HG03175 (cell line): Measurements from ENCODE around the gene HIP1.
"Not testable (repeated sequence)": the region's sequence is repeated elsewhere in the genome, so short reads cannot be mapped to it uniquely, and the experiment has no call there.

Source experiments
- ATAC-seq: cut with Tn5 transposase; IDR thresholded peaks from one replicate; pipeline ENCODE4 v1.9.1; 2021; ENCODE audit warnings: mild to moderate bottlenecking, moderate library complexity; ENCODE audit not compliant: unreplicated experiment

The HIP1 gene

DNA sequence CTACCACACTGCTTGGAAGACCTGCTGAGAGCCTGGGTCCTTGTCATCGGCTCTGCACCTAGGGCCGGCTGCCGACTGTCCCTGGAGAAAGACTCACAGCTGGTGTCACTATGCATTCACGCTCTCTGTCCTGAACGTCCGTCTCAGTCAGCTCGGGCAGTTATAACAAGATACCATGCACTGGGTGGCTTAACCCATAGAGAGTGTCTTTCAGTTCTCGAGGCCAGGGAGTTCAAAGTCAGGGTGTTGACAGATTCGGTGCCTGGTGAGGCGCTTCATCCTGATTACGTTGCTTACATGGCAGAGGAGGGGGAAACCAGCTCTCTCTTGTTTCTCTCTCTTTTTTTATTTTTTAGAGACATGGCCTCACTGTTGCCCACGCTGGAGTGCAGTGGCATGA, 155.5 kb downstream of the HIP1 start:
- no peak for ATAC-seq

DNA sequence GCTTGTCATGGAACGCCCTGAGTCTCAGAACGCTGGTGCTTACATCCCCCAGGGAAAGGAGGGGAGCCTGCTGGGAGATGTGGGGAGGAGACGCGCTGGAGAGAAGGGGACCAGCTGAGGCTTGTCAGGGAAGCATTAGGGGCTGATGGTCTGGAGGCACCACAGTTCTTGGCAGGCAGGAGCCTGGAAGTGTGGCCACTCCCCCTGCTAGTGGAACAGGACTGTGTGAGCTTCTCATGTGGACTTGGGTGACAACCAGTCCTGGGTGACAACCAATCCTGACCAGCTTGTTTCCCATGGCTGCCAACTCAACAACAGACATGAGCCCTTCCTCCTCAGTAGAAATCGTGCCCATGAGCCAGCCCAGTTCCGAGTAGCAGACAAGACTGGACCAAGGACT, 158.8 kb downstream of the HIP1 start:
- no peak for ATAC-seq

DNA sequence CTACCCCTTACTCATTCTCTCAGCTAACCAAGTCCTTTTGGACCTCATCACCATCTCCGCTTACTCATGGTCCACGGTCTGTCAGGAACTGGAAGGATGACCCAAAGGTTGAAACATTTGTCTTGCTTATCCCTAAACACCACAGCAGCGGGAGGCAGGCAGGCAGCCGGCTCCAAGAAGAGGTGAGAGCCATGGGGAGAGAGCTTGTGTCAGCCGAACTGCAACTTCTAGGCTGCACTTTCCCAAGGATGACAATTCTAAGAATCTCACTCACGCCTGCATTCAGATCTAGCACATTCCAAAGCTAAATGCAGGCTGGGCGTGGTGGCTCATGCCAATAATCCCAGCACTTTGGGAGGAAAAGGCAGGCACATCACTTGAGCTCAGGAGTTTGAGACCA, 160.7 kb downstream of the HIP1 start:
- ATAC-seq, result no peak

DNA sequence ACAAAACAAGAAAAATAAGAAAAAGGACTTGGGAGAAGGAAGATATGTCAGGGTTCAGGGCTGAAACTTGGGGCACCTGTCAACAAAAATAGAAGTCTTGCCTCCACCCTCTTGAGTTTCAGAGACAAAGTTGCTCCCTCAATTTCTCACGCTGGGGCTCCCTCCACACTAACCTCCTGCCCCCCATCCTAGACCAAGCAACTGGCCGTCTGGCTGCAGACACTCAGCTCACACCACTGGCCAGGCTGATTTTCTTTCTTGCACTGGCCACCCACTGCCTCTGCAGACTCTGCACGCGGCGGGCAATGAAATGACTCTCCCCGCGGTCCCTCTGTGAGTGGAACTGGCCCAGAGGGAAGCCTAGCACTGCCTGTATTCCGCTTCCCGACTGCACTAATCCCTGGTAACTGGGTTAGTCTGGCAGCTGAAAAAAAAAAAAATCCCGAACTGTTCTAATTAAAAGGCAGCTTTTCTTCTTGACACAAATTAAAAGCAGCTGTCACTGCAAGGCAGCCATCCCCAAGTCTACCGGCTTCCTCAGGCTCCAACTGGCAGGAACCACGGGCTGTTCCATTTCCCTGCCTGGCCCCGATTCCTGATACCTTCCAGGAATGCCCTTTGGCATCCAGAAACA, 163.1 kb downstream of the HIP1 start:
- ATAC-seq, result no peak

DNA sequence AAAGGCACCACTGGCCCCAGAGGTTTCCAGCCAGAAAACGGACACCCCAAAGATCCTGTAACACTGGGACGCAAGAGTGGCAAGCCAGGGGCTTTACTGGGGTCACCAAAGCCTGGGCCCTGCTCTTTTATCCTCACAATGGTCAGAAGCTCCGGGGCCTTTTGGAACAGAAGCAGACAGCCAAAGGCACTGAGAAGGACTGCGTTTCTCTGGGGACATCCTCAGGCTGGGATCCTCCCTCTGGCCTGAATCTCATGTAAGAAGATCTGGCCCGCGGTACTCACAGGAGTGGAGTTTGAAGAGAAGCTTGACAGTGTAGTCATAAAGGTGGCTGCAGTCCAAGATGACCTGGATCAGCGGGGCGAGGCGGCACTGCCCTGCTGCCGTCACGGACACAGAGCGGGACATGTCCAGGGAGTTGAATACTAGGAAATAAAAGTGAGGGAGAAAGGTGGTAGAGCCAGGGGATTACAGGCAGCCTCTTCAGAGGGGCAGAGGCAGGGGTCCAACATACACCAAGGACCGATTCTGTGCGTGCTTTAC, 165.2 kb downstream of the HIP1 start:
- ATAC-seq, result no peak

DNA sequence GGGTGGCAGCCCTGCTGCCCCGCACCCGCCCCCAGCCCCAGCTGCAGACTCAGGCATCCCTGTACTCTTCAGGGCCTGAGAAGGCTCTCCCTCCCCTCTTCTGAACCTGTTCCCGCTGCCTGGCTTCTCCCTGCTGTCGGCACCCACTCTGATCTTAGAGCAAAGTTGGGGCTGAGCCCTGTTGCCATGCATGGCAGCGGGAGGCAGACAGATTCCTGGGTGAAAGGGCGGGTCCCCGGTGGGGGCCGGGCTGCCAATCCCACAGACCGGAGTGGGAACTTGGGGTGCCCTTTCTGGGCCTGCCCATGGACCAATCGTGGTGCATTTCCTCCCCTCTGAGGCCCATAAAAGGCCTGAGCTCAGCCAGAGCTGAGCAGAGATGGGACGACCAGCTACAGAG, 165.9 kb downstream of the HIP1 start:
- ATAC-seq, result no peak

DNA sequence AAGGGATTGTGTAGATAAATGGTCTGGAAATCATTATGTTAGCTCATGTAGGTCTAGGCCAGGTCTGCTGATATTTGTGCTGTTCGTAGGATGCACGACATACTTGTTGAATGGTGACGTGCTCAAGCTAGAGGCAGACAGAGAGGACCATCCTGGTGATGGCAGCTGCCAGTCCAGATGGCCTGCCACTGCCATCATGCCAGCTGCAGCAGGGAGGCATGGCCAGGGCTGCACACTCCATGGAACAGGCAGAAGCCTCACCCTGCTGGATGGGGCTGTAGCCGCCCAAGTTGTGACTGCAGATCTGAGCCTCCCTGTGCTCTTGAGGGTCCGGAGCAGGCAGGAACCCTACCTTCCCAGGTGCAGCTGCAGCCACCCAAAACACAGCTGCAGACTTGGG, 166.3 kb downstream of the HIP1 start:
- ATAC-seq, result no peak

DNA sequence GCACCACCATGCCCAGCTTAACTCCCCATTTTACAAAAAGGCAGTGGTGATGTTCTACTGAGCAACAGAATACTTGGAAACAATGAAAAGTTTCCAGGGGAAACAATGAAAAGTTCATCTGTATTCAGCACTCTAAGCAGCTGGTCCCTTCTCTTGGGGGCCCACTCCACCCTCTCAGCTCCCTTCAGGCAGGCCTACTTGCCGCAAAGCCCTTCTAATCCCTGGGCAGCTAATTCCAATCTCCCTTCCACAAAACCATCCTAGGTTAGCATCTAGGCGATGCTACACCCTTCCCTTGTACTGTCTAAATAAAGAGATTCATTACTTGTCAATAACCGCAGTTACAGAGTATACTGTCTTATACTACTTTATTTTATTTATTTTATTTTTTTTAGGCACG, 167.5 kb downstream of the HIP1 start:
- no peak for ATAC-seq

DNA sequence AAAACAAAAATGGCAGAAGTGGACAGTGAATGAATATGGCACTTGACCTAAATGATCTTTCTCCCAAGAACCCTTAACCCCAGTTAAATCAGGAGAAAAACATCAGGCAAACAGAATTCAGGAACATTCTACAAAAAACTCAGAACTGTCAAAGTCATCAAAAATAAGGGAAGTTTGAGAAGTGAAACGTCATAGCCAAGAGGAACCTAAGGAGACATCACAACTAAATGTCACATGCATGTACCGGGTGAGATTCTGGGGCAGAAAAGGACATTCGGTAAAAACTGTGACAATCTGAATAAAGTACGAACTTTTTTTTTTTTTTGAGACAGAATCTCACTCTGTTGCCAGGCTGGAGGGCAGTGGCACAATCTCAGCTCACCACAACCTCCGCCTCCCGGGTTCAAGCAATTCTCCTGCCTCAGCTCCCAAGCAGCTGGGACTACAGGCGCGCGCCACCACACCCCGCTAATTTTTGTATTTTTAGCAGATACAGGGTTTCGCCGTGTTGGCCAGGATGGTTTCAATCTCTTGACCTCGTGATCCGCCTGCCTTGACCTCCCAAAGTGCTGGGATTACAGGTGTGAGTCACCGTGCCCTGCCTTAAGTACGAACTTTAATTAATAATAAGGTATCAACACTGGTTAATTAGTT, 169.0 kb downstream of the HIP1 start:
- not testable (repeated sequence) for ATAC-seq

DNA sequence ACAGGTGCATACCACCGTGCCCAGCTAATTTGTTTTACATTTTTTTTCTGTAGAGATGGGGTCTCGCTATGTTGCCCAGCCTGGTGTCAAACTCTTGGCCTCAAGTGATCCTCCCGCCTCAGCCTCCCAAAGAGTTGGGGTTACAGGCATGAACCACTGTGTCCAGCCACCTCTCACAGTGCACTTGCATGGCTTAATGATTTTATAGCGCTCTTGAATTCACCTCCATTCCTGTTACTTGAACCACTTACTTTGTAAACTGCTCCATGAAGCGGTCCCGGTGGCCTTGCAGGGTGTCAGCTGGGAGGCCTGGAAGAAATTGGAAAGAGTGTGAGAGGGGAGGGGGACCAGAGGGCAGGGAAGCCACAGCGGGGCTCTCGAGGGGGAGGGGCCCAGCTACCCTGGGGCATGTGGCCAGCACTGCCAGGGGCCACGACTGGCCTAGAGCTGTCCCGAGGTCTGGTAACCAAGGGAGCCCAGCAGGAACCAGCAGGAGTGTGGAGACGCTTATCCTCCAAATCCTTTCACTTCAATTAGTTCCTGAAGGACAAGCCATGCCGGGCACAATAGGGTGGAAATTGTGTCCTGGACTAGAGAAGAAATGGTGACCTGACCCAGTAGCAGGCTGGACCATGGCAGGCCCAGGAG, 170.7 kb downstream of the HIP1 start:
- no peak for ATAC-seq

DNA sequence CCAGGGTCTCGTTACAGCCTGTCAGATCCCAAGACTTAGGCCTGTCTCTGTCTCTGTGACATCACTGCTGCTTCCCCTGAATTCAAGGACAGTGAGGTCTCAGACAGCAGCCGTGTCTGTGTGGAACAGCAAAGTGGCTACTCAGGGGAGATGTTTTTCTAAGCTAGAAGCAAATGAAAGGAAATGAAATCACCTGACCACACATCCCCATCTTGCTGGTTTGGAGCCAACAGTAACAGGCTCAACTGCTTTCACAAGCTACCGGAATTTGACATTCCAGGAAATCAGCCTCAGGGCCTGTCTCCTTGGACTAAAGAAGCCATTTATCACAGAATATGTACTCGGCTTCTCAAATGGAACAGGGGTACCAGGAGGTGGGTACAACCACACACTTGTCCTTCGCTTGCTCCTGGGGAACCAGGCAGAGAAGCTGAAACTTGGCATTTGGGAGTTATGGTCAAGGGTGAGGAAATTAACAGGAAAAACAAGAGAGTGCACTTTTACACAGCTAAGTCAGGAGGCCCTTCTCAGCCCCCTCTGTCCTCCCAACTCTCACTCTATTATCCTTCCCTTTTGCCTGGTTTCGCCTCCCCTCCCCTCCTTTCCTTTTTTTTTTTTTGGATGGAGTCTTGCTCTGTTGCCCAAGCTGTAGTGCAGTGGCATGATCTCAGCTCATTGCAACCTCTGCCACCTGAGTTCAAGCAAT, 173.5 kb downstream of the HIP1 start:
- no peak for ATAC-seq

DNA sequence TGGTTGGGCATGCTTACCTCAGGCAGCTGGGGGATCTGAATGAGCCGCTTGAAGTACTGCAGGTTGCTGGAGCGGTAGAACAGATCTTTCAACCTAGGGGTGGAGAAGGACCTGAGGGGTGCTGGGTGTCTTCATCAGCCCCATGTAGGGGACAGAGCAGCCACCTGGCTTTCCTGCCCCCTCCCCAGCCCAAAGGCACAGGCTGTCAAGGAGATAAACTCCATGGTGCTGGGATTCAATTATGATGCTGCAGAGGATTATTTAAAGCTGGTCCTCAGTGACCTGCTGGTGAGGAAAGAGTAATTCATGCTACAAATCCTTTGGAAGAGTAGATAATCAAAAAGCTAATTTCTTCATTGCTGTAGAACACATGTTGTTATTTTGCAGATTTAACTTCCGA, 175.6 kb downstream of the HIP1 start:
- no peak for ATAC-seq

DNA sequence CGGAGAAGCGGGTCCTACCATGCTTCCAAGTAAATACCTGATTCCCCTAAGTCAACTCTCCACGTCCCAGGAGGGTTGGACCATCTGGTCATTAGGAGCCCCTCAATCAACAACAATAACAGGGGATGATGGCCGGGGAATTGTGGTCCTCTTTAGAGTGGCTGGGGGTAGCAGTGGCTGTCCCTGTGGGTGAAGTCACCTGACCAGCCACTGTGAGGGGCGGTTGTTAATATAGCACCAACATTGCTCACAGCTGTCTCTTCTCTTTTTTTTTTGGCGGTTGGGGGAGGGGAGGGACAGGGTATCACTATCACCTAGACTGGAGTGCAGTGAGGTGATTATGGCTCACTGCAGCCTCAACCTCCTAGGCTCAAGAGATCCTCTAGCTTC, 178.8 kb downstream of the HIP1 start:
- no peak for ATAC-seq

DNA sequence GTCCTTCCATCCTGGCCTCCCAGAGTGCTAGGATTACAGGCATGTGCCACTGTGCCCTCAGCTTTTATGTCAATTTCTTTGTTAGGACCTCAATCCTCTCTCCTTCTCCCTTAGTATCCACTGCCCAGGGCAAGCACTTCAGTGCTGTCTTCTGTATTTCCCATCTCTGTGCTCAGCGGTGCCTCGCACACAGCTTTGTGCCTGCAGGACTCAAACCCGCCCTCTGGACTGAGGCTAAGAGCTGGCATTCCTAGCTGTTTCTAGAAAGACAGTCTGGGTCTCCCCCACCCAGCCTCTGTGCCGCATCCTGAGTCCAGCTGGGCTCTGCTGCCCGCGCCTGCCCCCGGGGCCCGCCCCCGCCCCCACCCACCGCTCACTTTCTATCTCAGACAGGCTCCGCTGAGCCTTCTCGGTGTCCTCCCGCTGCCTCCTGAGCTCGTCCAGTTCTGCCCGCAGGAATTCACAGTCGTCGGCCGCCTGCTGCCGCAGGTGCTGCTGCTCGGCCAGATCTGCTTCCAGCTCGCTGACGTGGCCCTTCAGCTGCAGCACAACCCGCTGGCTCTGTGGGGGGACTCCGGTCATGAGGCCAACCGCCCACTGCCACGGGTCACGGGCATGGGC, 179.3 kb downstream of the HIP1 start:
- ATAC-seq, result no peak

DNA sequence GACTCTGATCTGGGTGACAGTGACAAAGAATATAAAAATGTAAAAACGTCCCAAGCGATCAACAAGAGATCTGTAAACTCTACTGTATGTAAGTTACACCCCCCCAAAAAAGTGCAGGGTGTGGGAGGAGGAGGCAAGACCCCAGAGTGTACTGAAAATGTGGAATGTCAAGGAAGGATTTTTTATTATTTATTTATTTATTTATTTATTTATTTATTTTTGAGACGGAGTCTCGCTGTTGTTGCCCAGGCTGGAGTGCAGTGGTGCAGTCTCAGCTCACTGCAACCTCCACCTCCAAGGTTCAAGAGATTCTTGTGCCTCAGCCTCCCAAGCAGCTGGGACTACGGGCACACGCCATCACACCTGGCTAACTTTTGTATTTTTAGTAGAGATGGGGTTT, 181.9 kb downstream of the HIP1 start:
- not testable (repeated sequence) for ATAC-seq

DNA sequence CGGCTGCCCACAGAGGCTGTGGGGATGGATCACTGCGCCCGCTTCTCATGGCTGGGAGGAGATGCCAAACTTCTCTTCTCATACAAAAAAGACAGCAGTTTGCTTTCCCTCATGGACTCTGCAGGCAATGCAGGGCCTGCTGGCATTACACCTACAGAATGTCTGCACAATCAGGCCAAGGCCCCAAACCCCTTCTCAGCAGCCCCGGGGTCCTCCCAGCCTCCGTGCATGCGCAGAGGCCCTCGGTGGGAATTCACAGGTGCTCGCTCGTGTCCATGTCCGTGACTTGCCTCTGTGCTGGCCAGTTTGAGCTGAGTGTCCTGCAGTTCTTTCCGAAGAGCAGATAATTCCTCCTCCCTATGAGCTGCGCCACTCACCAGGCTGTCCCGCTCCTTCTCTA, 183.0 kb downstream of the HIP1 start:
- ATAC-seq, result no peak

DNA sequence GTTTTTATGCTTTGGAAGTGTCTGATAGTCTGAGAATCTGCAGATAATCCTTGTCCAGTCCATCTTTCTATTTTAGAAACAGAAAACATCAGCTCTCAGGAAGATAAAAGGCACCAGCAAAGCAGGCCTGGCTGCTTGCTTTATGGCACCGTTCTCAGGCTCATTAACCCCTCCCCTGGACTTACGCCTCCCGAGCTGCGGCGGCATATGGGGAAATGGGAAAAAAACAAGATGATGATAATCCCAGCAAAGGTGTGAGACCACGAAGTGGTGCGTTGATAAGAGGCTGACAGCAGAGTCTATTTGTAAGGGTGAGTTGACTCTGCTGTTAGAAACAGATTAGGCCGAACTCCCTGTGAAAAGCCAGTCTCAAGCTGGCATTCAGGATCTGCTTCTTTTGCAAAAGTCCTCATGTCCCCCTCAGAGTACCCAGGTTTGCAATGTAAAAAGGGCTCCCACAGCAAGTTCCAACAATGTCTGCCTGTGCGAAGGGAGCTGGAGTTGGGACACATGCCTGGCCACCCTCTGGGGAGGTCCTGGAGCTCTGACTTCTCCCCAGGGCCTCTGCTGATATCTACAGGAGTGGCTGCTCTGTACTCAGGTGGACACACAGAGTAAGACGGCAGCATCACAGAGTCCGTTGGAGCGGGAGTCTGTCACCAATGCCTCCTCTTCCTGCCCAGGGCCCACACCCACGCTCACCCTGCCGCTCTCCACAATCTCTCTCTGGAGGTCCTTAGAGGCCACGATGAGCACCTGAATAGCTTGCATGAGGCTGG, 192.3 kb downstream of the HIP1 start:
- no peak for ATAC-seq

DNA sequence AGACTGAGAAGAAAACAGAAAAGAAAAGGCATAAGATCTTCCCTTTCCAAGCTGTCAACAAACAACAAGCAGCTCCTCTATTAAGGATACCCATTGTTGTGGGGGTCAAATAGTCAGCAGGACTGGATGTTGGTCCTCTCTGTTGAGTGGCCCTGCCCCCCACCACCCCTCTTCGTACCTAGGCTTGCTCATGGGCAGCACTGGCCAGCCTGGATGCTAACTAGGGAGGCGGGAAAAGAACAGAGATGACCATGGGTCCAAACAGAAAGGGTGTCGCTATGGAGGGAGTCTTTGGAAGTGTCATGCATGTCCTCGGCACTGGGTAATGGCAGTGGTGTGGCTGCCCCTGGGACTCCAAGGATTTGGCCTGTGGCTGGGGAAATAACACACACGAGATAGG, 201.0 kb downstream of the HIP1 start:
- ATAC-seq, result no peak

DNA sequence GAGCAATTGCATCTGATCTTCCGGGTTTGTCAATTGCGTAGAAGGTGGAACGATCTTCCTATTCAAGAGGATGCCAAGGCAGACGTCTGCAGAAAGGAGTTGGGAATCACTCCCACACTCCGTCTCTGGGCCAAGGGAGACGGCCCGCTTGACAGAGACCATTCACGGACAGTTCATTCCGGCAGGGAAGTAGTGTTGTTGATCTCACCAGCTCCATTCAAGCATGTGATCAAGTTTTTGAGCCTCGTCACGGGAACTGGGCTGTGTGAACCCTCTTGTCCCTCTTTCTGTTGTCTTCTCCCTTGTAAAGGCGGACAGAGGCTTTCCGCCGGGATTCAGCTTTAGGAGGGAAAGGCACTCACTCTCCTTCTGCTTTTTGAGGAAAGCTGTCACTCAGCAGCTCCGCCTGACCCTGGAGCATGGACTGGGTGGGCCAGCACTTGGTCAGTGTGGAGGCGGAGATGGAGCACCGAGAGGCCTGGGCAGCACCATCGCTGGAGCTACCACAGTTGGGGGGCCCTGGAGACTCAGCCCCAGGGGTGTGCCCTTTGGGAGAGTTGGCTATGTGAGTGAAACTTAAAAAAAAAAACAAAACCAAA, 201.7 kb downstream of the HIP1 start:
- no peak for ATAC-seq

DNA sequence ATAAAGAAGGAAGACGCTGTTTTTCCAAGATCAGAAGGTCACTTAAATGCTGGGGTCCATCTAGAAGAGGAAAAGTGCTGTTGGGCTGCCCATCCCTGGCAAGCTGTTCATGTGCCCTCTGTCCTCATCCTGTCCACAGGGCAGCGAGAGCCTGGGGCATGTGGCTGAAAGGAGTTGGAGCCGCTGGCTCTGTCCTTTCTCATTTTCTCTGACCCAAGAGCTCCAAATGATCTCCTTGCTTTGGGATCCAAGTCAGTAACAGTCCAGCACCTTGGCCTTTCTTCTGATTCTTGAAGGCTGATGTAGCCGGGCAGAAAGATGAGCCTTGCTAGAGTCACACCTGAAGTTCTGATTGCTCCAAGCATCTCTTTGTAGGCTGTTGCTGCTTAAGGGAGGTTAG, 202.2 kb downstream of the HIP1 start:
- ATAC-seq, result no peak
